ENCODE results near the gene SH3GLB2.
A peak's percentile ranks its signal among the peaks of the same experiment; 100 is the strongest.

SH3GLB2 gene

DNA sequence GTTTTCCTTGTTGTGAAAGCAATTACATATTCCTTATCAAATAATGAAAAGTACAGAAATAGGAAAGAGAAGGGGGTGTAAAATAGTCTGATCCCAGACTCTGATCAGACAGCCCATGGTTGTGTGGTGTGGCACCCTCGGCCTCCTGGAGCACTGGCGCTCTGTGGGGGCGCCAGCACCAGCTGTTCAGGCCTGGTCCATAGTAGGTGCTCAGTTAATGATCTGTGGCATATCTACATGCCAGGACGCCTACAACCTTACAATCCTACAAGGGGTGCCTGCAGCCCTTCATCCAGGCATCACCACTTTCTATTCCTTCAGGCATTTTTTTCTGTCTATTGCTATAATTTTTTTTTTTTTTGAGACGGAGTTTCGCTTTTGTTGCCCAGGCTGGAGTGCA lies 24.9 kb upstream of the SH3GLB2 start:
- DNase-seq, result no peak

DNA sequence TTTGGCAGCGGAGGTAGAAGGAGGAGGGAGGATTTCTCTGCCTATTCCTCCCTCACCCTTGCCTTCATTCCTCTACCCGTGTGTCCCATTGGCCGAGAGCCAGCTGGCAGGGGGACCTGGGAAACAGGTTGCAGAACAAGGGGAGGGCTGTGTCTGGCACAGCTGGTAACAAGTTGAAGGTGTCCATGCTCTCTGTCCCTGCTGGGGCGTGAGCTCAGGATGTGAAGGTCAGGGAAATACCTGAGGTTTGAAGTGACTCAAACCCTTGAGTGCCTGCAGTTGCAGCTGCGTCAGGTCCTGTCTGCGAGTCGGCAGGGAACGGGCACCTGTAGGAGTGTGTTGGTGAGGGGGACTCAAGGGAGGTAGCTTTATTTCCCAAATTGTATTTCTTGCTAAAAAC lies 24.5 kb upstream of the SH3GLB2 start:
- DNase-seq, result no peak

DNA sequence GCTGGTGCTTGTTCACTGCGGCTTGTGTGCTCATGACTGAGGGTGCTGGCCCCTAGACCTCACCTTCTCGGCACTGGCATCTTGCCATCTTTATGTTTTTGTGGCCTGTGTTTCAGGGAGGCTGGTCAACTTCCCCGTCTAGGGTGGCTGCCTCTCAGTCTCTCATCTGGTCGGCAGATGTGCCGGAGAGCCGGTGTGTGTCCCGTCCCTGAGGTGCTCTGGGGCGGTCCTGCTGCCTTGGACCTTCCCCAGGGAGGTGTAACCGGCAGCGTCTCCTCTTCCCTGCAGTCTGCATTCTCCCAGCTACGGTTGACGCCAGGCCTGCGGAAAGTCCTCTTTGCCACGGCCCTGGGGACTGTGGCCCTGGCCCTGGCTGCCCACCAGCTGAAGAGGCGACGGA lies 13.9 kb upstream of the SH3GLB2 start:
- no peak for DNase-seq

GRCh38 chr9:129040113-129040643 lies 12.0 kb upstream of the SH3GLB2 start:
- no peak for DNase-seq

DNA sequence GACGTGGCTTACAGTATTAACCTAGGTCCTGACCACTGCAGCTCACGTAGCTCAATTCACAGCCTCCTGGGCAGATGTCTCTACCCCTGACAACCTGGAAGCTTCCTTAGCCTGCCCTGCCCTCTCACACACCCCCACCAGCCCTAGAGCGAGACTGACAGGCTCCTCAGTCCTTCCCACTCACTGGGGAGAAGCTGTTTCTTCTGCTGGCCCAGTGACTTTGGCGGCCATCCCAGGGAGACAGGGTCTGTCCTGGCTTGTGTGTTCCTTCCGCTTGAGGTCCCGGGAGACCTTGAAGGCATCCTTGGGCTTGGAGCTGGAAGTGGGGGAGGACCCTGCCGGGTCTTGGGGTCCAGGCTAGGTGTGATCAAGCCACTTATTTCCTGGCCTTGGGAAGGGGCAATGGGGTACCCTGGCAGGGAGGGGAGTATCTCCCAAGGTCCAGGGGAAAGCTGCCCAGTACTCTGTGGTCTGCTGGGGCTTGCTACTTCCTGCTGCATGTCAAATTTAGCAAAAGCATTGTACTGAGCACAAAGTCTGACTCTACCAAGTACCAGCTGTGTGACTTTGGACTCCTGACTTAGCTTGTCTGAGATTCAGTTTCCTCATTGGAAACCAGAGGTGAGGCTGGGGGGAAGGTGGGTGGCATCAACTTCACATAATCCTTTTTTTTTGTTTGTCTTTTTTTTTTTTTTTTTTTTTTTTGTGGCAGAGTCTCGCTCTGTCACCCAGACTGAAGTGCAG lies 10.2 kb upstream of the SH3GLB2 start:
- DNase-seq, result no peak

- DNase-seq, result no peak
These were observed 9.6 kb upstream of the SH3GLB2 start for GRCh38 chr9:129037767-129038098.

- DNase-seq, result no peak
These were observed 9.0 kb upstream of the SH3GLB2 start for GRCh38 chr9:129036923-129037766.

GRCh38 chr9:129036241-129036922 lies 8.3 kb upstream of the SH3GLB2 start, which contains the start of gene MIGA2:
TSS of gene MIGA2 (plus strand) at chr9:129036626. CDS start at chr9:129040595, 3,969 bp downstream.
- peak; percentile 99 for DNase-seq

DNA sequence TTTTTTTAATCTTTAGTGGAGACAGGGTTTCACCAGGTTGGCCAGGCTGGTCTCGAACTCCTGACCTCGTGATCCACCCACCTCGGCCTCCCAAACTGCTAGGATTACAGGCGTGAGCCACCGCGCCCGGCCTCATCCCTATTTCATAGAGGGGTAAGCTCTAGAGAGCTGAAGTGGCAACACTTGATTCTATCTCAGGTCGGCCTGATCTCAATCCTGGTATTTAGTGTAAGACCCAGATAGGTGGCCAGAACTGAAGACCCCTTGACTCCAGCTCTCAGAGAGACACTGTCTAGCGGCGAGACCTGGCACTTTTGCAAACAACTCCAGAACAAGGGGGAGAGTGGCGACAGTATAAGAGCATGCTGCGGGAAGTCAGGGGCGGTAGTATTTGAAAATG lies 7.7 kb upstream of the SH3GLB2 start:
- peak; percentile 57 for DNase-seq

- DNase-seq, result no peak
These were observed 5.1 kb upstream of the SH3GLB2 start for GRCh38 chr9:129033216-129033615.

- no peak for DNase-seq
These were observed 4.5 kb upstream of the SH3GLB2 start for GRCh38 chr9:129032541-129033159.

DNA sequence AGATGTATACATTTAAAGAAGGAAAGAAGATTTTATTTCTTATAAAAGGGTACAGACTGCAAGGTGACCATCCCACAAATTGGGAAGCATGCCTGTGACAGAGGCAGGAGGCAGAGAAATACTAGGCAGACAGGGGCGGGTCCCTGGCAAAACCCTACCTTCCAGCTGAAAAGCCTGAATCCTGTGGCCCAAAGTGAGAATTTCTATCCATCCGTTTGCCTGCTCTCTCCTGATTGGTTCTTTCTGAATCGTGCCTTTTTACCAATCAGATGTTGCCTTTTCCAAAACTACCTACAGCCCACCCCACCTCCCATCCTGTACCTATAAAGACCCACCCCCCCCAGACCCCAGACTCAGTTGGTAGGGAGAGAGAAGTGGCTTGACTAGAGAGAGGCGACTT lies 3.4 kb upstream of the SH3GLB2 start:
- no peak for DNase-seq

- DNase-seq, result no peak
These were observed 2.1 kb upstream of the SH3GLB2 start for GRCh38 chr9:129030191-129030590.

DNA sequence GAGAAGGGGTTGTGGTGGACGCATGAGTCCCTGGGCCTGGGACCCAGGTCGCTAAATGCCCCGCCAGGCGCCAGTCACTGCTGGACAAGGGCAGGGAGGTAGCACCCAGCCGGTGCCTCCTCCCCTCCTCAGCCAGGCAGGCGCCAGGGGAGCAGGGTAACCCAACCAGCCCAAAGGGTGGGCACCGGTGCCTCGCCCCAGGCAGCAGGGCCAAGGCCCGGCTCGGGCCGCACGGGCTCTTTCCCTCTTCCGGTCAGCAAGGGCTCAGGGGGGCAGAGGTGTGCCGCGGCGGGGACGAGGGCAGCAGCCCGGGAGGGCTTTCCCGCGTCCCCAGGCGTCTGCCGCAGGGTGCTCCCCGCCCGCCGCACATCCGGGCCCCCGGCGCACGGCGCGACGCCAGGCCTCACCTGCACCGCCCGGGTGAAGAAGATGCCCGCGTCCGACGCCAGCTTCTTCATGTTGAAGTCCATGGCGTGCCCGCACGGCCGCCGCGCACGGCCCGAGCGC lies 393 bp downstream of the SH3GLB2 start:
- peak; percentile 85 for DNase-seq

- DNase-seq, result no peak
These were observed 877 bp downstream of the SH3GLB2 start for GRCh38 chr9:129027224-129027684.

GRCh38 chr9:129026442-129027223 lies 1.5 kb downstream of the SH3GLB2 start:
- no peak for DNase-seq

- DNase-seq, result no peak
These were observed 4.3 kb downstream of the SH3GLB2 start for GRCh38 chr9:129023908-129024233.

GRCh38 chr9:129023036-129023907 lies 4.9 kb downstream of the SH3GLB2 start:
- DNase-seq, result no peak

DNA sequence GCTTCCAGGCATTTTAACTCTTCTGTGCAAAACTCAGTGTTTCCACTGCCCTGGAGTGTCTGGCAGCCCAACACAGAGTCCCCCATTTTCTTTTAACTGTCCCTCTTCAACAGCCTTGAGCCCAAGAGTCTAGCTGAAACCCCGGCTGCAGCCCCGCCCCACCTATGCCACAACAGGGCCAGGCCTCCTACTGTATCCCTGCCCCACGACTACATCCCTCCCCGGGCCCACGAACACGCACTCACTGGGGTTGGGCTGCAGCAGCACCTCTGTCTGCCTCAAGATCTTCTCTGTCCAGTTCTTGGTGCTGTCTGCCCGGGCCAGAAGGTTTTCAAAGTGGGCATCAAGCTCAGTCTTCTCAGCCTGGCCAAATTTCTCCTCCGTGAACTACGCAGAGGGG lies 6.1 kb downstream of the SH3GLB2 start:
- no peak for DNase-seq

DNA sequence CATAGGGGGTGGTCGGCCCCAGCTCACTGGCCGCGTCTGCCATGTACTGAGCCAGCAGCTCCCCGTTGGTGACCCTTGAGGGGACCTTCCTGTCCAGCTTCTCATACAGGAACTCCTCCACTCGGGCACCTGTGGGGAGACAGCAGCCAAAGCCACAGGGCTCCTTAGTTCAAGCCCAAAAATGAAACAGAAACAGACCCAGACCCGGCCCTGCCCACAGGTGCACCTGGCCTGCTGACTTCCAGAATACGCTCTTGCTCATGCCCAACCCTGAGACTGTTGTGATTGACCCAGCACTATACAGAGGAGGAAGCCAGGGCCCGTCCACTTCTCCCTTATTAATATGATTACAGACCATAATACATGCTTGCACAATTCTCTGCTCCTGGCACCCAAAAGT lies 7.0 kb downstream of the SH3GLB2 start:
- DNase-seq, result no peak

- DNase-seq, result no peak
These were observed 13.5 kb downstream of the SH3GLB2 start for GRCh38 chr9:129014608-129015007.

Measured in NCI-H774 (cell line).